Caco-2 (cell line): ENCODE results near the gene LRP8. TPM values are rescaled to one million over a fixed set of nuclear protein-coding genes. Genes with fewer than 3 reads are reported as not detected.

Source experiments
- BruUV-seq: library from RNA; stranded (reverse); fragments of 400-500 nt; replicated peaks from 2 replicates; lab custom pipeline; 2021; lab: Mats Ljungman, UMichigan
- CTCF ChIA-PET: fragments of 300-600 bp; sonication (Branson Sonifier 250); formaldehyde crosslinking; loops from one replicate; lab custom pipeline; 2022; ENCODE audit warnings: antibody characterized with exemption; lab: Charles Lee
- POLR2A ChIA-PET: fragments of 300-600 bp; sonication (Branson Sonifier 250); formaldehyde crosslinking; loops from one replicate; lab custom pipeline; 2022; ENCODE audit warnings: antibody characterized with exemption; lab: Charles Lee
- DNase-seq, 2 experiments: peaks; one replicate each; pipeline versions ENCODE4 v3.0.0 to v3.0.0-alpha.2; 2020 to 2022
- H3K27me3 ChIP-seq: replicated peaks from 2 replicates; pipeline ENCODE4 v1.6.0; 2011; ENCODE audit warnings: low read length; ENCODE audit not compliant: control insufficient read depth, insufficient read depth
- H3K36me3 ChIP-seq: 2 replicates; pipeline ENCODE4 v1.5.1; 2011; ENCODE audit warnings: low read length; ENCODE audit not compliant: control insufficient read depth, insufficient read depth
- H3K4me1 ChIP-seq: fragments of 250-450 bp; sonication (Bioruptor Pico); 2 replicates; pipeline ENCODE4 v1.5.1; 2020; ENCODE audit warnings: mild to moderate bottlenecking
- H3K4me3 ChIP-seq: 2 replicates; pipeline ENCODE4 v1.5.1; 2011; ENCODE audit warnings: low read depth, mild to moderate bottlenecking, control low read depth, low read length
- H3K9me3 ChIP-seq: fragments of 250-450 bp; sonication (Bioruptor Pico); 2 replicates; pipeline ENCODE4 v1.5.1; 2020; ENCODE audit warnings: mild to moderate bottlenecking, moderate library complexity
- H3K27ac Mint-ChIP-seq: one replicate; pipeline ENCODE4 v1.8.0; 2022; ENCODE audit warnings: mixed read lengths; ENCODE audit not compliant: unreplicated experiment
- H3K27me3 Mint-ChIP-seq: one replicate; pipeline ENCODE4 v1.8.0; 2022; ENCODE audit warnings: mixed read lengths; ENCODE audit not compliant: insufficient read depth, unreplicated experiment
- H3K36me3 Mint-ChIP-seq: one replicate; pipeline ENCODE4 v1.8.0; 2022; ENCODE audit warnings: mild to moderate bottlenecking, mixed read lengths; ENCODE audit not compliant: insufficient read depth, unreplicated experiment
- H3K4me1 Mint-ChIP-seq: one replicate; pipeline ENCODE4 v1.8.0; 2022; ENCODE audit warnings: low read depth, mixed read lengths; ENCODE audit not compliant: unreplicated experiment
- H3K4me3 Mint-ChIP-seq: one replicate; pipeline ENCODE4 v1.8.0; 2022; ENCODE audit warnings: mild to moderate bottlenecking, moderate library complexity, mixed read lengths; ENCODE audit not compliant: unreplicated experiment
- H3K9me3 Mint-ChIP-seq: one replicate; pipeline ENCODE4 v1.8.0; 2022; ENCODE audit warnings: mixed read lengths; ENCODE audit not compliant: unreplicated experiment
- CTCF ChIP-seq, 2 experiments: fragments of 200-600 bp in 1 of 2; IDR thresholded peaks; 1 replicate in 1 of 2; 2 replicates in 1 of 2; pipeline versions ENCODE4 v1.5.1 to v1.8.0; 2011 to 2022; ENCODE audit warnings: antibody characterized with exemption in 1 of 2, control low read depth in 1 of 2, inconsistent platforms in 1 of 2, low read depth in 1 of 2, low read length in 1 of 2, mild to moderate bottlenecking in 1 of 2, moderate library complexity in 1 of 2; ENCODE audit not compliant: insufficient read depth in 1 of 2, severe bottlenecking in 1 of 2, unreplicated experiment in 1 of 2
- intact Hi-C: fragments of 100-400 bp; cut with micrococcal nuclease; formaldehyde crosslinking; loops from one replicate; pipeline ENCODE4 v1.10.0; 2022; ENCODE audit not compliant: unreplicated experiment
- total RNA-seq: library from RNA; stranded (reverse); gene quantifications from 2 replicates; pipeline ENCODE4 v1.2.3, GENCODE V29; 2022

LRP8 gene
- total RNA-seq, 1 experiment from 2014 or later, result 11.8 TPM

- Mint-ChIP-seq H3K9me3 (no peaks in the 10 kb centered on the region), H3K4me3 (peak overlapping the region; percentile 81), H3K4me1 (peaks cover 12% of the 10 kb centered on the region), H3K36me3 (peaks cover 22% of the 10 kb centered on the region), H3K27me3 (no peaks in the 10 kb centered on the region), H3K27ac (peak overlapping the region; percentile 93)
- CTCF ChIA-PET, result interaction anchor here (0.6 to 1.4 kb wide), 2 partner anchors 67 to 726 kb away, joined by 3 to 5 read pairs; partner anchors contain the start of gene TMEM59
- intact Hi-C loops, result loop anchor here (1.0 to 10.0 kb wide), 3 partner anchors 36 to 68 kb away; no protein-coding TSS in a partner anchor
- TF ChIP-seq CTCF (IDR thresholded peaks at IDR 0.05; ENCODE audit: insufficient read depth in 1 of 2, low read depth in 1 of 2, low read length in 1 of 2, severe bottlenecking in 1 of 2, unreplicated experiment in 1 of 2), result no peak
- Histone ChIP-seq H3K36me3 (no peaks in the 10 kb centered on the region), H3K27me3 (no peaks in the 10 kb centered on the region), H3K4me3 (peak overlapping the region; percentile 66), H3K4me1 (peaks cover 33% of the 10 kb centered on the region), H3K9me3 (no peaks in the 10 kb centered on the region)
- POLR2A ChIA-PET, result interaction anchor here (0.6 to 1.4 kb wide), 3 partner anchors 17 to 774 kb away, joined by 3 to 10 read pairs (median 3); partner anchors contain the start of gene TUT4
- BruUV-seq, result TSS peak; percentile 73
- peak; percentile 16 to 37 for DNase-seq
These were observed 1.2 kb downstream of the LRP8 start for GRCh38 chr1:53326598-53327181.

GRCh38 chr1:53326088-53326597 is 1.7 kb downstream of the LRP8 start:
- no peaks in the 10 kb centered on the region for H3K36me3 ChIP-seq
- DNase-seq, result peak; percentile 90 to 91
- intact Hi-C loops, result loop anchor here (1.0 to 10.0 kb wide), 3 partner anchors 36 to 69 kb away; no protein-coding TSS in a partner anchor
- BruUV-seq, result no TSS peak
- Mint-ChIP-seq H3K9me3 (no peaks in the 10 kb centered on the region), H3K4me3 (peak overlapping the region; percentile 81), H3K27me3 (no peaks in the 10 kb centered on the region), H3K36me3 (peaks cover 22% of the 10 kb centered on the region), H3K27ac (peak overlapping the region; percentile 93), H3K4me1 (peaks cover 11% of the 10 kb centered on the region)
- no peaks in the 10 kb centered on the region for H3K9me3 ChIP-seq
- ChIA-PET CTCF (interaction anchor here (1.4 kb wide), 1 partner anchor 67 kb away, joined by 5 read pairs; no protein-coding TSS in a partner anchor), POLR2A (interaction anchor here (0.6 to 1.4 kb wide), 2 partner anchors 18 to 773 kb away, joined by 3 to 10 read pairs; partner anchors contain the start of gene TUT4)
- no peaks in the 10 kb centered on the region for H3K27me3 ChIP-seq
- H3K4me1 ChIP-seq, result peaks cover 29% of the 10 kb centered on the region
- TF ChIP-seq CTCF (IDR thresholded peaks at IDR 0.05; ENCODE audit: insufficient read depth in 1 of 2, low read depth in 1 of 2, low read length in 1 of 2, severe bottlenecking in 1 of 2, unreplicated experiment in 1 of 2), result no peak
- peak overlapping the region; percentile 66 for H3K4me3 ChIP-seq

- no peaks in the 10 kb centered on the region for H3K27me3 ChIP-seq
- H3K4me1 ChIP-seq, result peaks cover 23% of the 10 kb centered on the region
- Mint-ChIP-seq H3K9me3 (no peaks in the 10 kb centered on the region), H3K27ac (peak overlapping the region; percentile 93), H3K36me3 (peaks cover 17% of the 10 kb centered on the region), H3K27me3 (no peaks in the 10 kb centered on the region), H3K4me1 (peaks cover 11% of the 10 kb centered on the region), H3K4me3 (peak overlapping the region; percentile 81)
- H3K9me3 ChIP-seq, result no peaks in the 10 kb centered on the region
- POLR2A ChIA-PET, result interaction anchor here (0.6 to 1.4 kb wide), 2 partner anchors 18 to 772 kb away, joined by 3 to 10 read pairs; partner anchors contain the start of gene TUT4
- BruUV-seq, result TSS peak; percentile 81
- peak overlapping the region; percentile 66 for H3K4me3 ChIP-seq
- no peaks in the 10 kb centered on the region for H3K36me3 ChIP-seq
- CTCF ChIA-PET, result interaction anchor here (1.4 kb wide), 1 partner anchor 68 kb away, joined by 5 read pairs; no protein-coding TSS in a partner anchor
- TF ChIP-seq CTCF (IDR thresholded peaks at IDR 0.05; ENCODE audit: insufficient read depth in 1 of 2, low read depth in 1 of 2, low read length in 1 of 2, severe bottlenecking in 1 of 2, unreplicated experiment in 1 of 2), result no peak
- no peak for DNase-seq
- intact Hi-C loops, result loop anchor here (1.0 to 10.0 kb wide), 3 partner anchors 37 to 69 kb away; no protein-coding TSS in a partner anchor
These were observed 2.4 kb downstream of the LRP8 start for GRCh38 chr1:53325326-53326087.
